Psoas muscle (tissue), 8 donors: ENCODE measurements around the gene KRTAP2-2. TPM values are rescaled to one million over a fixed set of nuclear protein-coding genes. Genes with fewer than 3 reads are reported as not detected.
"Not testable (repeated sequence)": the region's sequence is repeated elsewhere in the genome, so short reads cannot be mapped to it uniquely, and the experiment has no call there.

Source experiments
- ATAC-seq, 4 donors: fragments of 200-7000 bp; cut with Tn5 transposase; one replicate each; pipeline ENCODE4 v1.9.1; 2020; ENCODE audit warnings: moderate library complexity in 3 of 4, mild to moderate bottlenecking in 2 of 4
- DNase-seq, 2 donors: peaks; one replicate each; pipeline ENCODE4 v3.0.0-alpha.2; 2020
- H3K27ac ChIP-seq: fragments of 200-600 bp; one replicate; pipeline ENCODE4 v1.8.0; 2022
- H3K27me3 ChIP-seq, 3 donors: fragments of 200-600 bp in 1 of 3; one replicate each; pipeline versions ENCODE4 v1.6.1 to v1.8.0; 2013 to 2022; ENCODE audit warnings: low read length in 2 of 3, mild to moderate bottlenecking in 2 of 3, moderate library complexity in 1 of 3; ENCODE audit not compliant: insufficient read depth in 3 of 3
- H3K36me3 ChIP-seq, 2 donors: fragments of 200-600 bp in 1 of 2; one replicate each; pipeline versions ENCODE4 v1.6.1 to v1.8.0; 2013 to 2022; ENCODE audit warnings: low read depth in 1 of 2, mild to moderate bottlenecking in 1 of 2, moderate library complexity in 1 of 2; ENCODE audit not compliant: insufficient read depth in 1 of 2
- H3K4me1 ChIP-seq: fragments of 200-600 bp; one replicate; pipeline ENCODE4 v1.8.0; 2022
- H3K4me3 ChIP-seq: fragments of 200-600 bp; one replicate; pipeline ENCODE4 v1.8.0; 2022; ENCODE audit warnings: mild to moderate bottlenecking
- H3K9me3 ChIP-seq: fragments of 200-600 bp; one replicate; pipeline ENCODE4 v1.8.0; 2022
- CTCF ChIP-seq: fragments of 200-600 bp; IDR thresholded peaks from one replicate; pipeline ENCODE4 v1.8.0; 2022; ENCODE audit warnings: antibody characterized with exemption
- WGBS, 3 donors: extraction: QIAGEN DNeasy Blood & Tissue Kit; methylation state at CpG; one replicate each; pipeline versions ENCODE4 v1.1.6 to v1.1.7; 2013; 5-methylcytosine and 5-hydroxymethylcytosine counted together
- intact Hi-C, 2 donors: fragments of 100-400 bp; cut with DNase I; formaldehyde crosslinking; loops; one replicate each; pipeline versions ENCODE4 v1.11.0 to v1.14.2; 2022
- polyA plus RNA-seq, 3 donors: library from polyadenylated mRNA; stranded (reverse); fragments of 200-250 nt; gene quantifications; one replicate each; pipeline ENCODE4 v1.2.3, GENCODE V29; 2013
- total RNA-seq, 4 donors: library from RNA; stranded (reverse); fragmentation: NEBNext Ultra II Directional in 2 of 4; extraction: Animal tissue kit (Norgen Biotek cat#: 25700) in 2 of 4; gene quantifications; one replicate each; pipeline versions ENCODE4 v1.2.1 to v1.2.4, GENCODE V29; 2021 to 2023
- donor health status: healthy with polysubstance abuse.
- donor health status: DM: no; HTN: no; CAD: no; lungs with moderate emphysema.
- donor health status: Bipolar disorder and iron deficiency.
- donor health status: healthy.
- donor health status: DM: yes; HTN: yes; CAD: no.
- donor health status: DM: no; HTN: no; CAD: no.
- donor health status: DM: no; HTN: no; CAD: no.
- donor health status: DM: yes; HTN: yes; CAD: no.

The KRTAP2-2 gene
- total and polyA plus RNA-seq, 7 donors: not detected

- Histone ChIP-seq H3K27ac (no peak overlapping the region), H3K4me1 (no peaks in the 10 kb centered on the region), H3K36me3 (no peaks in the 10 kb centered on the region), H3K27me3 (peaks cover 2 to 7% (median 2%) of the 10 kb centered on the region in 3 donors), H3K4me3 (no peak overlapping the region), H3K9me3 (no peaks in the 10 kb centered on the region)
- WGBS, 3 donors: 95 to 100% (median 99%) methylated on average over 1 of the region's 1 CpG
- ATAC-seq: no peak
- TF ChIP-seq CTCF: no peak
- no peak for DNase-seq
- intact Hi-C loops: no loop called here
Observed at GRCh38 chr17:41042953-41043352, 12.1 kb downstream of the KRTAP2-2 start.

GRCh38 chr17:41040783-41041571 is 14.1 kb downstream of the KRTAP2-2 start, which contains the start of gene KRTAP1-1:
KRTAP1-1 (minus strand) TSS chr17:41041450; CDS start chr17:41041397, 53 bp downstream.
- H3K27me3 ChIP-seq, intact Hi-C loops, H3K4me1 ChIP-seq, ATAC-seq, H3K4me3 ChIP-seq, H3K9me3 ChIP-seq, H3K27ac ChIP-seq, H3K36me3 ChIP-seq, DNase-seq: not testable (repeated sequence)
- 36 to 55% (median 41%) methylated on average over 11 to 14 of the region's 14 CpGs for WGBS, 3 donors

- ATAC-seq (no peak), DNase-seq (no peak)
- 78 to 87% (median 84%) methylated on average over 2 of the region's 2 CpGs for WGBS, 3 donors
- H3K27ac ChIP-seq: no peak overlapping the region
- no peak for TF ChIP-seq CTCF
- H3K4me3 ChIP-seq: no peak overlapping the region
- H3K4me1 ChIP-seq: no peaks in the 10 kb centered on the region
- H3K9me3 ChIP-seq: no peaks in the 10 kb centered on the region
- H3K36me3 ChIP-seq: no peaks in the 10 kb centered on the region
- intact Hi-C loops: no loop called here
- peaks cover 0 to 5% (median 2%) of the 10 kb centered on the region in 3 donors for H3K27me3 ChIP-seq
Observed at GRCh38 chr17:41037853-41038350, 17.1 kb downstream of the KRTAP2-2 start.

- peaks cover 0 to 14% (median 7%) of the 10 kb centered on the region in 3 donors for H3K27me3 ChIP-seq
- H3K27ac ChIP-seq, DNase-seq, intact Hi-C loops, H3K4me1 ChIP-seq, H3K9me3 ChIP-seq, H3K36me3 ChIP-seq, ATAC-seq, H3K4me3 ChIP-seq: not testable (repeated sequence)
- 47 to 67% (median 55%) methylated on average over 8 to 10 of the region's 10 CpGs for WGBS, 3 donors
Observed at GRCh38 chr17:41034346-41034935, 20.6 kb downstream of the KRTAP2-2 start, which contains the start of gene KRTAP1-3. KRTAP1-3 (minus strand) TSS chr17:41034874; CDS start chr17:41034821, 53 bp downstream.

GRCh38 chr17:41029633-41030245 is 25.3 kb downstream of the KRTAP2-2 start, which contains the start of gene KRTAP1-4:
KRTAP1-4 (minus strand) TSS chr17:41030195; CDS start chr17:41030078, 117 bp downstream.
- intact Hi-C loops: no loop called here
- H3K27ac ChIP-seq: no peak within 1 kb of the TSS
- no peak within 1 kb of the TSS for H3K4me3 ChIP-seq
- H3K9me3 ChIP-seq: no peaks in the 10 kb centered on the region
- peaks cover 0 to 27% (median 7%) of the 10 kb centered on the region in 3 donors for H3K27me3 ChIP-seq
- no peak for TF ChIP-seq CTCF
- ATAC-seq (no peak), DNase-seq (no peak)
- H3K36me3 ChIP-seq: no peaks in the 10 kb centered on the region
- 50 to 73% (median 60%) methylated on average over 12 of the region's 12 CpGs for whole genome bisulfite sequencing, 3 donors
- no peaks in the 10 kb centered on the region for H3K4me1 ChIP-seq
